OCI-LY1 (cell line): ENCODE results near the gene C10orf95.

Experiments used
- H2AFZ ChIP-seq: fragments of 200-600 bp; sonication (generic), shearing (Covaris generic); 2 replicates; pipeline ENCODE4 v1.6.0; 2014; ENCODE audit warnings: antibody characterized with exemption, mild to moderate bottlenecking, low read length
- H3F3A ChIP-seq: fragments of 200-600 bp; sonication (generic), shearing (Covaris generic); 2 replicates; pipeline ENCODE4 v1.6.0; 2014; ENCODE audit warnings: mild to moderate bottlenecking, antibody characterized with exemption, low read length, moderate library complexity; ENCODE audit not compliant: insufficient read depth
- H3K27ac ChIP-seq: fragments of 200-600 bp; sonication (generic); 2 replicates; pipeline ENCODE4 v1.5.1; 2014; ENCODE audit warnings: low read length, mixed run types, mild to moderate bottlenecking, low read depth; ENCODE audit not compliant: poor library complexity, severe bottlenecking
- H3K27me3 ChIP-seq: fragments of 200-600 bp; sonication (generic); 2 replicates; pipeline ENCODE4 v1.6.0; 2014; ENCODE audit warnings: antibody characterized with exemption, mild to moderate bottlenecking, low read length, moderate library complexity; ENCODE audit not compliant: insufficient read depth
- H3K36me3 ChIP-seq: fragments of 200-600 bp; sonication (generic); 2 replicates; pipeline ENCODE4 v1.6.1; 2014; ENCODE audit warnings: mild to moderate bottlenecking, antibody characterized with exemption, low read length, moderate library complexity, mixed read lengths; ENCODE audit not compliant: insufficient read depth
- H3K4me1 ChIP-seq: fragments of 200-600 bp; sonication (generic); 2 replicates; pipeline ENCODE4 v1.5.1; 2014; ENCODE audit warnings: mild to moderate bottlenecking, low read length, moderate library complexity; ENCODE audit not compliant: insufficient read depth, severe bottlenecking
- H3K4me2 ChIP-seq: fragments of 200-600 bp; sonication (generic), shearing (Covaris generic); 2 replicates; pipeline ENCODE4 v1.6.1; 2014; ENCODE audit warnings: low read length
- H3K4me3 ChIP-seq: fragments of 200-600 bp; sonication (generic); 2 replicates; pipeline ENCODE4 v1.5.1; 2014; ENCODE audit warnings: low read length, low read depth, mild to moderate bottlenecking, mixed read lengths; ENCODE audit not compliant: poor library complexity, severe bottlenecking
- H3K79me2 ChIP-seq: fragments of 200-600 bp; shearing (Covaris generic); 2 replicates; pipeline ENCODE4 v1.6.1; 2016; ENCODE audit warnings: mixed run types, low read length, mixed read lengths; ENCODE audit not compliant: insufficient read depth
- H3K9ac ChIP-seq: fragments of 200-600 bp; sonication (generic), shearing (Covaris generic); 2 replicates; pipeline ENCODE4 v1.6.1; 2014; ENCODE audit warnings: mild to moderate bottlenecking, low read length, mixed read lengths
- H3K9me2 ChIP-seq: fragments of 200-600 bp; sonication (generic), shearing (Covaris generic); 2 replicates; pipeline ENCODE4 v1.6.1; 2014; ENCODE audit warnings: low read depth, mild to moderate bottlenecking, low read length, mixed read lengths
- H3K9me3 ChIP-seq: fragments of 200-600 bp; shearing (Covaris generic); 2 replicates; pipeline ENCODE4 v1.6.1; 2014; ENCODE audit warnings: low read length, mixed read lengths
- H4K20me1 ChIP-seq: fragments of 200-600 bp; sonication (generic), shearing (Covaris generic); 2 replicates; pipeline ENCODE4 v1.6.0; 2016; ENCODE audit warnings: mild to moderate bottlenecking, low read length; ENCODE audit not compliant: insufficient read depth
- EZH2 ChIP-seq: fragments of 200-600 bp; sonication (generic), shearing (Covaris generic); IDR thresholded peaks from 2 replicates; pipeline ENCODE4 v1.8.0; 2017; ENCODE audit warnings: borderline replicate concordance, mixed run types, mild to moderate bottlenecking, antibody characterized with exemption, low read length, moderate library complexity, mixed read lengths
- TF ChIP-seq, protein P1 (sequence below): fragments of 200-600 bp; sonication (generic), shearing (Covaris generic); IDR thresholded peaks from 2 replicates; pipeline ENCODE4 v1.5.1; 2017; ENCODE audit warnings: mild to moderate bottlenecking, antibody characterized with exemption, low read length, moderate library complexity, mixed read lengths

Gene C10orf95

DNA sequence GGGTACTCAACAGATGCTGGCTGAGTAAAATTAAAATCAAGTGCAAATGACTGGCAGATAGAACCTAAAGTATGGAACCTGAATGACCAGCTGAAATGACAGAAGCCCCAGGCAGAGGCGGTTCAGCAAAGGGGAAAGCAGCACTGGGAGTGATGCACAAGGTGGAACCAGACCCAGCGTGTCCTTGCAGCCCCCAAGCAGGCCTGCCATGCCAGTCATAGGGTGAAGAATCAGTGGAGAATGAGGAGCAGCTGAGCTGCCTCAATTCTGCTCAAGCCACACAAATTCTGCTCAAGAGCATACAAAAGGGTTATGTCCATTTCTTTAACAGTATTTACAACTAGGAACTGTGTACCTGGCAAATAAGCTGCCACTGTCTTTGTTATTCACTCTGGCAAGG lies 42.4 kb upstream of the C10orf95 start:
- Histone ChIP-seq H3K9me2 (no peaks in the 10 kb centered on the region), H3K27ac (no peak overlapping the region), H4K20me1 (no peaks in the 10 kb centered on the region), H3K27me3 (no peaks in the 10 kb centered on the region), H3K79me2 (peaks cover 31% of the 10 kb centered on the region), H3K4me2 (no peak overlapping the region), H3K4me3 (no peak overlapping the region), H2AFZ (no peak overlapping the region), H3F3A (no peaks in the 10 kb centered on the region), H3K9me3 (no peaks in the 10 kb centered on the region), H3K36me3 (peaks cover 3% of the 10 kb centered on the region), H3K4me1 (peaks cover 13% of the 10 kb centered on the region), H3K9ac (no peak overlapping the region)
- TF ChIP-seq, protein P1, sequence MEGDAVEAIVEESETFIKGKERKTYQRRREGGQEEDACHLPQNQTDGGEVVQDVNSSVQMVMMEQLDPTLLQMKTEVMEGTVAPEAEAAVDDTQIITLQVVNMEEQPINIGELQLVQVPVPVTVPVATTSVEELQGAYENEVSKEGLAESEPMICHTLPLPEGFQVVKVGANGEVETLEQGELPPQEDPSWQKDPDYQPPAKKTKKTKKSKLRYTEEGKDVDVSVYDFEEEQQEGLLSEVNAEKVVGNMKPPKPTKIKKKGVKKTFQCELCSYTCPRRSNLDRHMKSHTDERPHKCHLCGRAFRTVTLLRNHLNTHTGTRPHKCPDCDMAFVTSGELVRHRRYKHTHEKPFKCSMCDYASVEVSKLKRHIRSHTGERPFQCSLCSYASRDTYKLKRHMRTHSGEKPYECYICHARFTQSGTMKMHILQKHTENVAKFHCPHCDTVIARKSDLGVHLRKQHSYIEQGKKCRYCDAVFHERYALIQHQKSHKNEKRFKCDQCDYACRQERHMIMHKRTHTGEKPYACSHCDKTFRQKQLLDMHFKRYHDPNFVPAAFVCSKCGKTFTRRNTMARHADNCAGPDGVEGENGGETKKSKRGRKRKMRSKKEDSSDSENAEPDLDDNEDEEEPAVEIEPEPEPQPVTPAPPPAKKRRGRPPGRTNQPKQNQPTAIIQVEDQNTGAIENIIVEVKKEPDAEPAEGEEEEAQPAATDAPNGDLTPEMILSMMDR, result no peak
- TF ChIP-seq EZH2, result no peak

DNA sequence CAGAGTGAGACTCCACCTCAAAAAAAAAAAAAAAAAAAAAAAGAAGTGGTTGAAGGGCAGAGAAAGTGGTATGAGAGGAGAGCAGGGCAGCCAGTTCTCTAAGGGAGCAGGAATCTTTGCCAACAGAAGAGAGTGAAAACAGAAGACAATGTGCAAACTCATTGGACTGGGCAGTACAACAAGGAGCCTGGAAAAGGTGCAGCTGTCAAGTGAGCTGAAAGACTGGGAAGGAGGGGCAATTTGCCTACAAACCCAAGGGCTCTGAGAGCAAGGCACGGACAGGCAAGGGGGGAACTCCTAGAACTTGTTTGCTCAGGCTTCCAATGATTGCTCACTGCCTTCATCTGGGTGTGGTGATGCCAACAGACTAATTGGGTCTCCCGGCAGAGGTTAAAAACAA lies 41.6 kb upstream of the C10orf95 start:
- no peaks in the 10 kb centered on the region for H3K27me3 ChIP-seq
- no peaks in the 10 kb centered on the region for H3K9me3 ChIP-seq
- peaks cover 23% of the 10 kb centered on the region for H3K79me2 ChIP-seq
- H3K4me2 ChIP-seq, result no peak overlapping the region
- H3K27ac ChIP-seq, result no peak overlapping the region
- H3K36me3 ChIP-seq, result peaks cover 11% of the 10 kb centered on the region
- no peak overlapping the region for H3K4me3 ChIP-seq
- H3K4me1 ChIP-seq, result peaks cover 13% of the 10 kb centered on the region
- H3F3A ChIP-seq, result no peaks in the 10 kb centered on the region
- TF ChIP-seq, protein P1, result no peak
- TF ChIP-seq EZH2, result no peak
- H2AFZ ChIP-seq, result no peak overlapping the region
- no peaks in the 10 kb centered on the region for H3K9me2 ChIP-seq
- no peak overlapping the region for H3K9ac ChIP-seq
- H4K20me1 ChIP-seq, result no peaks in the 10 kb centered on the region

DNA sequence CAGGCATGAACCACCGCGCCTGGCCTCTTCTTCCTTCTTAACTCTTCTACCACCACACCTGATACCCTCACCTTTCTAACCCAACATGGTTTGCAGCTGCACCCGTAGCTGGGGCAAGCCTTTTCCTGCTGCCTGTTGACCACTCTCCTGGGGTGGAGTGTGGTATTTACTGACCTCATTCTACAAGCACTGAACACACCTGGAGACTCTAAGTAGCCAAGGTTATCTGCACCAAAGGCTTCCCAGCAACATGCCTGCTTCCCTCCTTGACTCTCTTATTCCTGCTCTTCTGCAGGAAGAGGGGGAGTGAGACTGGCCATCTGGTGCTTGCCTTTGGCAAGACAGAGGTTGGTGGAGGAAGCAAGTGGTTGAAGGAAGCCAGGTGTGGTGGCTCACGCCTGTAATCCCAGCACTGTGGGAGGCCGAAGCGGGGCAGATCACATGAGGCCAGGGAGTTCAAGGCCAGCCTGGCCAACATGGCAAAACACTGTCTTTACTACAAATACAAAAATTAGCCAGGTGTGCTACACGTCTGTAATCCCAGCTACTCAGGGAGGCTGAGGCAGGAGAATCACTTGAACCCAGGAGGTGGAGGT lies 41.1 kb upstream of the C10orf95 start:
- no peak overlapping the region for H3K4me3 ChIP-seq
- no peaks in the 10 kb centered on the region for H3K9me2 ChIP-seq
- H3K9me3 ChIP-seq, result no peaks in the 10 kb centered on the region
- H3K27ac ChIP-seq, result no peak overlapping the region
- H3K79me2 ChIP-seq, result peaks cover 18% of the 10 kb centered on the region
- no peaks in the 10 kb centered on the region for H3K27me3 ChIP-seq
- H3K9ac ChIP-seq, result no peak overlapping the region
- H3K4me2 ChIP-seq, result no peak overlapping the region
- H3K36me3 ChIP-seq, result peaks cover 12% of the 10 kb centered on the region
- H3K4me1 ChIP-seq, result peaks cover 13% of the 10 kb centered on the region
- H4K20me1 ChIP-seq, result no peaks in the 10 kb centered on the region
- TF ChIP-seq, protein P1, result no peak
- no peak for TF ChIP-seq EZH2
- H3F3A ChIP-seq, result no peaks in the 10 kb centered on the region
- H2AFZ ChIP-seq, result no peak overlapping the region
